Mesothelial cell of epicardium (in vitro differentiated cells): ENCODE results near the gene HOXA10. TPM values are rescaled to one million over a fixed set of nuclear protein-coding genes. Genes with fewer than 3 reads are reported as not detected.
A peak's percentile ranks its signal among the peaks of the same experiment; 100 is the strongest.

Experiments used
- DNase-seq, 2 experiments: peaks; one replicate each; pipeline ENCODE4 v3.0.0; 2021; ENCODE audit warnings: low spot score in 2 of 2; ENCODE audit not compliant: unreplicated experiment in 2 of 2
- H3K27ac Mint-ChIP-seq: 2 replicates; pipeline ENCODE4 v1.8.0; 2021; ENCODE audit warnings: mixed read lengths
- H3K27me3 Mint-ChIP-seq: 2 replicates; pipeline ENCODE4 v1.8.0; 2021; ENCODE audit warnings: low read depth, mixed read lengths
- H3K36me3 Mint-ChIP-seq: 2 replicates; pipeline ENCODE4 v1.8.0; 2021; ENCODE audit warnings: mixed read lengths
- H3K4me1 Mint-ChIP-seq: 2 replicates; pipeline ENCODE4 v1.8.0; 2021; ENCODE audit warnings: mixed read lengths
- H3K4me3 Mint-ChIP-seq: 2 replicates; pipeline ENCODE4 v1.8.0; 2021; ENCODE audit warnings: mild to moderate bottlenecking, moderate library complexity, mixed read lengths
- H3K9me3 Mint-ChIP-seq: 2 replicates; pipeline ENCODE4 v1.8.0; 2021; ENCODE audit warnings: mixed read lengths
- CTCF ChIP-seq: fragments of 200-600 bp; sonication (generic); IDR thresholded peaks from one replicate; pipeline ENCODE4 v1.5.0; 2021; ENCODE audit warnings: antibody characterized with exemption; ENCODE audit not compliant: unreplicated experiment
- total RNA-seq: library from RNA; stranded (reverse); gene quantifications from 3 replicates; pipeline ENCODE4 v1.2.1, GENCODE V29; 2021

HOXA10 gene
- total RNA-seq, 1 donor from 2014 or later, result 14.4 TPM

GRCh38 chr7:27124096-27124901, 49.8 kb downstream of the HOXA10 start:
- Mint-ChIP-seq H3K4me1 (peaks cover 100% of the 10 kb centered on the region), H3K27me3 (no peaks in the 10 kb centered on the region), H3K27ac (peak overlapping the region; percentile 100), H3K36me3 (peaks cover 36% of the 10 kb centered on the region), H3K9me3 (no peaks in the 10 kb centered on the region), H3K4me3 (peak overlapping the region; percentile 88)
- peak in 1 of 2 experiments; percentile 83 for DNase-seq
- TF ChIP-seq CTCF, result no peak

- Mint-ChIP-seq H3K4me3 (peak overlapping the region; percentile 88), H3K9me3 (no peaks in the 10 kb centered on the region), H3K27me3 (no peaks in the 10 kb centered on the region), H3K36me3 (peaks cover 34% of the 10 kb centered on the region), H3K4me1 (peaks cover 100% of the 10 kb centered on the region), H3K27ac (peak overlapping the region; percentile 100)
- no peak for TF ChIP-seq CTCF
- no peak for DNase-seq
These were observed 50.6 kb downstream of the HOXA10 start for GRCh38 chr7:27123477-27124053.

- no peaks in the 10 kb centered on the region for H3K27me3 Mint-ChIP-seq
- H3K4me1 Mint-ChIP-seq, result peaks cover 100% of the 10 kb centered on the region
- H3K36me3 Mint-ChIP-seq, result peaks cover 31% of the 10 kb centered on the region
- H3K4me3 Mint-ChIP-seq, result peak overlapping the region; percentile 88
- TF ChIP-seq CTCF, result no peak
- H3K9me3 Mint-ChIP-seq, result no peaks in the 10 kb centered on the region
- peak in 1 of 2 experiments; percentile 49 for DNase-seq
- peak overlapping the region; percentile 100 for H3K27ac Mint-ChIP-seq
These were observed 51.1 kb downstream of the HOXA10 start for GRCh38 chr7:27123007-27123476.

- Mint-ChIP-seq H3K27ac (peak overlapping the region; percentile 100), H3K4me1 (peaks cover 99% of the 10 kb centered on the region), H3K27me3 (no peaks in the 10 kb centered on the region), H3K36me3 (peaks cover 29% of the 10 kb centered on the region), H3K4me3 (peak overlapping the region; percentile 88), H3K9me3 (no peaks in the 10 kb centered on the region)
- no peak for TF ChIP-seq CTCF
- peak in 1 of 2 experiments; percentile 55 for DNase-seq
These were observed 51.8 kb downstream of the HOXA10 start for GRCh38 chr7:27122077-27122910.

GRCh38 chr7:27121684-27122076, 52.4 kb downstream of the HOXA10 start:
- H3K9me3 Mint-ChIP-seq, result no peaks in the 10 kb centered on the region
- DNase-seq, result no peak
- peaks cover 29% of the 10 kb centered on the region for H3K36me3 Mint-ChIP-seq
- TF ChIP-seq CTCF, result no peak
- peak overlapping the region; percentile 88 for H3K4me3 Mint-ChIP-seq
- H3K27me3 Mint-ChIP-seq, result no peaks in the 10 kb centered on the region
- H3K4me1 Mint-ChIP-seq, result peaks cover 97% of the 10 kb centered on the region
- peak overlapping the region; percentile 100 for H3K27ac Mint-ChIP-seq
